Measurements from ENCODE around the gene YTHDF1.

Gene YTHDF1

DNA sequence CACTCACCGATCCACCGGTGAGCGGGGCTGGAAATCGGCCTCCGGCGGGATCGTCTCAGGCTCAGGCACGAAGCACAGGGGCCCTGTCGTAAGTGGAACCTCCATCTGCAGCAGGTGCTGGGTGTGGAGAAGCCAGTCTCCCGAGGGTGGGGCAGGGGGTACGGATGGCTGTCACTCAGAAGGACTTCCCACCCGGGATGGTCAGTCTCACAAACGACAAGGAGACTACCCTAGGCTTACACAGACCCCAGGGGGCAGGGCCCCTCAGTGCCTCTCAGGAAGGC is 27.8 kb downstream of the YTHDF1 start:
- TF ChIP-seq, protein P1, sequence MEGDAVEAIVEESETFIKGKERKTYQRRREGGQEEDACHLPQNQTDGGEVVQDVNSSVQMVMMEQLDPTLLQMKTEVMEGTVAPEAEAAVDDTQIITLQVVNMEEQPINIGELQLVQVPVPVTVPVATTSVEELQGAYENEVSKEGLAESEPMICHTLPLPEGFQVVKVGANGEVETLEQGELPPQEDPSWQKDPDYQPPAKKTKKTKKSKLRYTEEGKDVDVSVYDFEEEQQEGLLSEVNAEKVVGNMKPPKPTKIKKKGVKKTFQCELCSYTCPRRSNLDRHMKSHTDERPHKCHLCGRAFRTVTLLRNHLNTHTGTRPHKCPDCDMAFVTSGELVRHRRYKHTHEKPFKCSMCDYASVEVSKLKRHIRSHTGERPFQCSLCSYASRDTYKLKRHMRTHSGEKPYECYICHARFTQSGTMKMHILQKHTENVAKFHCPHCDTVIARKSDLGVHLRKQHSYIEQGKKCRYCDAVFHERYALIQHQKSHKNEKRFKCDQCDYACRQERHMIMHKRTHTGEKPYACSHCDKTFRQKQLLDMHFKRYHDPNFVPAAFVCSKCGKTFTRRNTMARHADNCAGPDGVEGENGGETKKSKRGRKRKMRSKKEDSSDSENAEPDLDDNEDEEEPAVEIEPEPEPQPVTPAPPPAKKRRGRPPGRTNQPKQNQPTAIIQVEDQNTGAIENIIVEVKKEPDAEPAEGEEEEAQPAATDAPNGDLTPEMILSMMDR (IDR thresholded peaks at IDR 0.05; ENCODE audit: low read depth, low read length): no peak
- H3K4me3 ChIP-seq (ENCODE audit: low read depth, low read length): no peak overlapping the region

DNA sequence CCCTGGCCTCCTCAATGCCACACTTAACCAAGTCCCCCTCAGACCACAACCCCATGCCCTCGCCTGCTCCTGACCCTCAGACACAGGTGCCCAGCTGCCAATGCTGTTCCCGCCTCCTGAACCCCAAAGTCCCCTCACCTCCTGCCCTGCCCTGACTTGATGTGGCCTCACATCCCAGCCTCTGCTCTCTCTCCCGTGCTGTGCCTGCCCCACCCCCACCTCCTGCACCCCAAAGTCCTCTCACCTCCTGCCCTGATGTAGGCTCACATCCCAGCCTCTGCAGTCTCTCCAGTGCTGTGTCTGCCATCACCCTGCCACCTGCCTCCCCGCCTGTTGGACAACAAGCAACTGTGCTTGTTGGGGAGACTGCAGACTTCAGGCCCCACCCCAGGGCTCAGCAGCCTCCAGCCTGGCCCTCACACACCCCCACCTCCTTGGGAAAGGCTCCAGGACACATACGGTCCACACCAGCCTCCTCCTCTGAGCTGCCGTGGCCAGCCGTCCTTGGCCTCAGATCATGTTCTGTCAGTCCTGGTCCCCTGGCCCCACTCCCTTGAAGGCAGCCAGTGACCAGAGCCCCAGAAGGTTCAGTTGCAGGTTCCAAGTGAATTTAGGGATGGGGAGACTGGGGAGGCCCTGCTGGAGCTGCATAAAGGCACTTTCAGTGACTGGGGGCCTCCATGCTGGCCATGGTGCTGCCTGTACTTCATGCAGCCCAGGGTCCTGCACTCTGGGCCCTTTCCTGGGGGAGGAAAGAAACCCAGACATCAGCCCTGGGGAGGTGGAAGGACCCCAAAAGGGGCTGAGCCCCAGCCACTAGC is 28.4 kb downstream of the YTHDF1 start:
- TF ChIP-seq, protein P1 (IDR thresholded peaks at IDR 0.05; ENCODE audit: low read depth, low read length): no peak
- H3K4me3 ChIP-seq (ENCODE audit: low read depth, low read length): no peak overlapping the region

DNA sequence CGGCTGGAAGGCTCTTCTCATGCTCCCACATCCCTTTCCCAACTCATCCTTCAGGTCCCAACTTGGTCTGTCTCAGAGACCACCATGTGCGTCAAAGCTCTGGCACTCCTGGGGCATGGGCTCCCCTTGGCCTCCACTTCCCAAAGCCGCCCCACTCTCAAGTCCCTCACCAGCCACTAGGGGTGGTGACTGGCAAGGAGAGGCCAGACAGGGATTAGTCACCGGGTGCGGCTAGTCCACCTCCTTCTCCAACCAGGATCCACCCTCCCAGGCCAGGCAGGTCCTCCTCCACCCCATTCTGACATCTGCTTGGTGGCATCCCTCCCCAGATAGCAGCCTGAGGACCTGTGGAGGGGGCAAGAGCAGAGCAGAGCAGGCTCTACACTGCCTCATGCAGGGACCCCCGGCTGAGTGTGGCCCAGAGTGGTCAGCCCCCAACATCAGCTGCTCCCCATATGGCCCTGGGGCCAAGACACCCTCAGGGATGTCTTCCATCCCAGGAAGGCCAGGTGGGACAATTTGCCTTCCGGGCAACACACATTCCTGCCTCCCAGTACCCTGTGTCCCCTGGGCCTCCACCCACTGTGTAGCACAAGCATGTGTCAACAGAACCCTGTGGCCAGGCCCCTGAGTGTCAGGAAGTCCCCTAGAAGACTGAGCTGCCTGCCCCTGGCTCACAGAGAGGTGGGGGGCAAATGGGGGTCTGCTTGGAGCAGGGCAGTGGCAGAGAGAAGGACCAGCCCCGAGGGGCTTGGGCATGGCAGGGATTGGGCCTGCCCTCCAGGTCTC is 29.2 kb downstream of the YTHDF1 start:
- no peak overlapping the region for H3K4me3 ChIP-seq (ENCODE audit: low read depth, low read length)
- TF ChIP-seq, protein P1 (IDR thresholded peaks at IDR 0.05; ENCODE audit: low read depth, low read length): no peak

DNA sequence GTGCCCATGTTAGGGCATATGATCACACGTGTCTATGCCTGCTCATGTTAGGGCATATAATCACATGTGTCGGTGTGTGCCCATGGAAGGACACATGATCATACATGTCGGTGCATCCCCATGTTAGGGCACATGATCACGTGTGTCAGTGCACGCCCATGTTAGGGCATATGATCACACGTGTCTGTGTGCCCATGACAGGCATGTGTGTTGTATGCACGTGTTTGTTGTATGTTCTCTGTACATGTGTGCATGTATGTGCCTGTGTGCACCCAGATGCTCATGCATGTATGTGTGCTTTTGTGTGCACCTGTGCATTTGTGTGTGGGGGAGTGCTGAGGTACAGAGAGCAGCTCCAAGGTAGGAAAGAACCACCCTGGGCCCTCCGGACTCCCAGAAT is 29.8 kb downstream of the YTHDF1 start:
- TF ChIP-seq, protein P1 (IDR thresholded peaks at IDR 0.05; ENCODE audit: low read depth, low read length): no peak
- no peak overlapping the region for H3K4me3 ChIP-seq (ENCODE audit: low read depth, low read length)

DNA sequence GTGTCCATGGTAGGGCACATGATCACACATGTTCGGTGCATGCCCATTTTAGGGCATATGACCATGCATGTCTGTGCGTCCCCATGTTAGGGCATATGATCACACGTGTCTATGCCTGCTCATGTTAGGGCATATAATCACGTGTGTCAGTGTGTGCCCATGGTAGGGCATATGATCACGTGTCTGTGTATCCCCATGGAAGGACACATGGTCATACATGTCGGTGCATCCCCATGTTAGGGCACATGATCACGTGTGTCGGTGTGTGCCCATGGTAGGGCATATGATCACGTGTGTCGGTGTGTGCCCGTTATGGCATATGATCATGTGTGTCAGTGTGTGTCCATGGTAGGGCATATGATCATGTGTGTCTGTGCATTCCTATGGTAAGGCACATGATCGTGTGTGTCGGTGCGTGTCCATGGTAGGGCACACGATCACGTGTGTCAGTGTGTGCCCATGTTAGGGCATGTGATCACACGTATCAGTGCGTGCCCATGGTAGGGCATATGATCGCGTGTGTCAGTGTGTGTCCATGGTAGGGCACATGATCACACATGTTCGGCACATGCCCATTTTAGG is 30.6 kb downstream of the YTHDF1 start:
- TF ChIP-seq, protein P1 (IDR thresholded peaks at IDR 0.05; ENCODE audit: low read depth, low read length): no peak
- H3K4me3 ChIP-seq (ENCODE audit: low read depth, low read length): no peak overlapping the region

DNA sequence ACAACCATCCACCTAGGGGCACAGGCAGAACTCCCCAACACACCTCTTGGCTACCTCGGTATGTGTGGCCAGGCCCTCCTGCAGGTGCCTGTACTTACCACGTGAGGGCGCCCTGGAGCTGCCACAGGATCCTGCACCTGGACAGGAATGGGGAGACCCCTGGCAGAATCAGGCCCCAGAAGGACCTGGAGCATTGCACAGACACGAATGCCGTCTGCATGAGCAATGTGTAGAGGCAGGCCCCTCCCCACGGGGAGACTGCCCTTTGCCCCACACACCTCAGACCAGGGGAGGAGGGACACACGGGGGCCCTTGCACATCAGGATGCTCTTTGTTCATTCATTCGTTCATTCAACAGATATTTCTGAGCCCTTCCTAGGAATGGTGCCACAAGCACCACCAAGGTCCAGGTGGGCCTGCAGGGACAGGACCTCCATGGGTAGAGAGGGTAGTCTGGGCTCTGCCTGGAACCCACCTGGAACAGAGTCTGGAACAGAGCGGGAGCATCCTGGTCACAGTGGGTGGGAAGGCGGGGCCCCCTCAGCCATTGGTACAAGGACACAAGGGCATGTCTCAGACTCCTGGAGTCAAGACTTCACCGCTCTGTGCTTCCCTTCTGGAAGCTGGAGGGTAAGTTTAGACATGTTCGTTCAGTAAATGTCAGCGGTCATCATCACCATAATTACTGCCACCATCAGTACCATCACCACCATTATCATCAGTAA is 32.3 kb downstream of the YTHDF1 start:
- no peak overlapping the region for H3K4me3 ChIP-seq (ENCODE audit: low read depth, low read length)
- TF ChIP-seq, protein P1 (IDR thresholded peaks at IDR 0.05; ENCODE audit: low read depth, low read length): peak; percentile 83
